Loucy (cell line): ENCODE results near the gene KCNJ3.

ENCODE experiments used
- CTCF ChIP-seq: fragments of 200-600 bp; sonication (generic); conservative IDR thresholded peaks from 2 replicates; pipeline ENCODE4 v1.5.1; 2014; ENCODE audit warnings: mild to moderate bottlenecking, antibody characterized with exemption, low read length
- EZH2phosphoT487 ChIP-seq: fragments of 200-600 bp; IDR thresholded peaks from 2 replicates; pipeline ENCODE4 v1.6.1; 2018; ENCODE audit warnings: antibody characterized with exemption, mild to moderate bottlenecking, moderate library complexity, borderline replicate concordance

DNA sequence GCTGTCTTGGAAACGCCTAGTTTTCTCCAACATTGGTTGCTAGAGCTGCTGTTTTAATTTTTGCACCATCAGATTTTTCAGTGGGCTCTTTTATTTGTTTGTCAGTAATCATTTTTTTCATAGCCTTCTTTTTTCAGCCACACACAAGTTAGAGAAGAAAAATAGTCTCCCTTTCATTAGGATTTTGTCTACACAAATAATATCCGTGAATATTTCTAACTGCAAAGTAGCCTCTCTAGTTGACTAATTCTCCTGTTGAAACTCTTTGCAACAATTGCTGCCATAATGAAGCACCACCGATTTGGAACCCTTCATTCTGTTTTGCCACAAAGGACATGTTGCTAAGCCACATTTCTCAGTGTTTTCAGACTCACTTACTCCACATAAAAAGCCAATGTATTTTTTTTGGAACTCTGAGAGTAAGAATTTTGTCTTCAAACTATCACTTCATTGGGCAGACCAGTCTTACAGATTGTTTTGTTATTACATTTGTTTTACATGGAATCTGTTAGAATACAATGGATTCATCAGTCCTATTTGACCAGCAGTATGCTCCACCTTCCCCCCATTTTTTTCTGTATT lies 9.6 kb downstream of the KCNJ3 start:
- TF ChIP-seq CTCF = no peak
- no peak for TF ChIP-seq EZH2phosphoT487
